Measurements from ENCODE around the gene RDH13.

DNA sequence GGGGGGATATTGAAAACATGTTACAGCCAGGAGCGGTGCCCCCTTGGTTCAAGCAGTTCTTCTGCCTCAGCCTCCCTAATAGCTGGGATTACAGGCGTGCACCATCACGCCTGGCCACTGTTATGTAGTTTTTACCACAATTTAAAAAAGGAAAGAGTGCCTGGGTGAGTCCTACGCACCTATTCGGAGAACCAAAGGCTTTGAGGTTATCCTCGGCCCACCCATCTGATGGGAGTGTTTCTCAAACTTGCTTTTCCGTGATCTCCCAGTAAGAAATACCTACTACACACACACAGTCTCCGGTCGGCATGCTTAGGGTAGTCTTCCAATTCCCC, 20.6 kb downstream of the RDH13 start:
- TF ChIP-seq GATA3 (IDR thresholded peaks at IDR 0.05; ENCODE audit: low read depth, low read length) (no peak), GATA2 (IDR thresholded peaks at IDR 0.05; ENCODE audit: low read depth, low read length) (no peak)
